Activated CD8-positive, alpha-beta memory T cell treated with anti-CD3 and anti-CD28 coated beads for 48 hours (primary cell): ENCODE results near the gene PCED1B.
"Not testable (repeated sequence)": the region's sequence is repeated elsewhere in the genome, so short reads cannot be mapped to it uniquely, and the experiment has no call there.

Experiments used
- DNase-seq, 3 experiments: peaks; one replicate each; pipeline ENCODE4 v3.0.0-alpha.2; 2020; ENCODE audit warnings: low read depth in 2 of 3, low spot score in 2 of 3

PCED1B gene

DNA sequence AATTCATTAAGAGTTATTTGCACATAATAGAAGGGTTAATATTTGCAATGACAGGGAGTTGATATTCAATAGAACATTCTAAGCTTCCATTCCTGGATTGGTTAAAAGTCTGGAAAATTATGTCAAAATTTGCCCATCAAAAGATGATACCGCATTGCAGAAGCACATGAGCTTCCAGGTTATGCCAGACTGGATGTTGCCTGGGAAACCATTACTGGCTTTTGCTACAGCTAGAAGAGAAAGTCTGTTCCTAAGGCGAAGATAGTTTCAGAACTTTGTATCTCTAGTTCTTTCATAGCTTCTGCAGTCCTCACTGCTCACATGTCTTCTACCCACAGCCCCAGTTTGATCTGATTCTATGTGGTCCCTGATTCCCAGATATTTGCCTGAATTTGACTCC lies 122.8 kb downstream of the PCED1B start:
- DNase-seq, result no peak

DNA sequence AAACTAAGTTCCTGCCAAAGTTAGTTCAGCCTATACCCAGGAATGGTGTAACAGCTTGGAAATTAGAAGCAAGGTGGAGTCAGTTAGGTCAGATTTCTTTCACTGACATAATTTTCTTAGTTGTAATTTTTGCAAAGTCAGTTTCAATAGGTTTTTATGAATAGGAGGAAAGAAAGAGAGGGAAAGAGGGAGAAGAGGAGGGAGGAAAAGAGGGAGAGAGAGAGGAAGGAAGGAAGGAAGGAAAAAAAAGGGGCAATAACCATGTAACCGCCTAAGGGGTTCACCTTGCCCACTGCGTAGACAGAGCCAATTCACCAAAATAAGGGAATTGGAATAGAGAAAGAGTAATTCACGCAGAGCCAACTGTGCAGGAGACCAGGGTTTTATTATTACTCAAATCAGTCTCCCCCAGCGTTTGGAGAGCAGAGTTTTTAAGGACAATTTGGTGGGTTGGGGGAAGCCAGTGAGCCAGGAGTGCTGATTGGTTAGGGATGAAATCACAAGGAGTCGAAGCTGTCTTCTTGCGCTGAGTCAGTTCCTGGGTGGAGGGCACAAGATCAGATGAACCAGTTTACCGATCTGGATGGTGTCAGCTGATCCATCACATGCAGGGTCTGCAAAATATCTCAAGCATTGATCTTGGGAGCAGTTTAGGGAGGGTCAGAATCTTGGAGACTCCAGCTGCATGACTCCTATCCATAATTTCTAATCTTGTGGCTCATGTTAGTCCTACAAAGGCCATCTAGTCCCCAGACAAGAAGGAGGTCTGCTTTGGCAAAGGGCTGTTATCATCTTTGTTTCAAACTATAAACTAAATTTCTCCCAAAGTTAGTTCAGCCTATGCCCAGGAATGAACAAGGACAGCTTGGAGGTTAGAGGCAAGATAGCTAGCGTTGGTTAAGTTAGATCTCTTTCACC lies 126.4 kb downstream of the PCED1B start:
- no peak for DNase-seq

GRCh38 chr12:47206450-47207339 lies 127.3 kb downstream of the PCED1B start:
- DNase-seq, result no peak

DNA sequence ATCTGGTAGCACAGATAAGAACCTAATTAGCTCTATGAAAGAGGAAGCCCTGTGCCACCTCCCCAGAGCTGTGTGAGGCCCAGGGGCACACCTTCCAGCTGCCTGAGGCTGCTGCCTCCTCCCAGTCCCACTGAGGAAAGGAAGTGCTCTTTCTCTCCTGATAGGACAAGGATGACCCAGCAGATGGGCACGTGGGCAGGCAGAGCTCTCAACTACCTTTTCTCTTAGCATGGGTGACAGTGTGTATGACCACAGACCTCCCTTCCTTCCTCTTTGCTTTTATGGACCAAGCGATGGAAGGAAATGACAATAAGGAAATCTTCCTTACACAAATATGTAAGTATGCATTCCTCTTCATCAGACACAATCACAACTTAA lies 127.9 kb downstream of the PCED1B start:
- no peak for DNase-seq

DNA sequence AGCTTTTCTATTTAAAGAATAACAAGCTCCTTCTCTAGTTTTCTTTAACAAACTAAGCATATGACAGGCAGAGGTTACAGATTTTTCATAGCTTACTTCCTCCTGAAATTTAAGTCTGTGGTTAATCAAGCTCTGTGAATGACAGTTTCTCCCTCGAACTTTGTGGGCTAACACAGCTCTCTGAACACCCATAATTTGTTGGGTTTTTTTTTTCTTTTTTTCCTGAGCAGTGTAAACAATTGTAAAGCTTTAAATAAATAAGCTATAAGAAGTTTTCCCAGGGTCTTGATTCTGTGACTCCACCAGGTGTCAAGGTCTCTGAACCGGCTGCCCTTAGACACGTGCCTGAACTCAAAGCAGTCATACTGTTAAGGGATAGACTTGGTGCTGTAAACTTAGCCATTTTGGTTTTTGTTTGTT lies 128.4 kb downstream of the PCED1B start:
- no peak for DNase-seq

DNA sequence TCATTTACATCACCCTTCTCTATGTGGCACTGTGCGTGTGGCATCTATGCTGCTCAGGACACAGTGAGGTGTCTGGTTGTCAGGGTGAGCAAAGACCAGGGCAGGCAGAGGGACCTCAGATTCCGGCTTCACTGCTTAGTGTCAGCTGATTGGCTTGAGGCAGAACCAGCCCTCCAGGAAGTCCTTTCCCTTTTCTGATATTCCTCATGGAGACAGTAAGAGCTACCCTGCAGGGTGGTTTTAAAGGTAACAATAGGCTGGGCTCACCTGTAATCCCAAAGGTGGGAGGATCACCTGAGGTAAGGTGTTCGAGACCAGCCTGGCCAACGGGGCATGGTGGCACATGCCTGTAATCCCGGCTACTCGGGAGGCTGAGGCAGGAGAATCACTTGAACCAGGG lies 129.6 kb downstream of the PCED1B start:
- DNase-seq, result no peak

DNA sequence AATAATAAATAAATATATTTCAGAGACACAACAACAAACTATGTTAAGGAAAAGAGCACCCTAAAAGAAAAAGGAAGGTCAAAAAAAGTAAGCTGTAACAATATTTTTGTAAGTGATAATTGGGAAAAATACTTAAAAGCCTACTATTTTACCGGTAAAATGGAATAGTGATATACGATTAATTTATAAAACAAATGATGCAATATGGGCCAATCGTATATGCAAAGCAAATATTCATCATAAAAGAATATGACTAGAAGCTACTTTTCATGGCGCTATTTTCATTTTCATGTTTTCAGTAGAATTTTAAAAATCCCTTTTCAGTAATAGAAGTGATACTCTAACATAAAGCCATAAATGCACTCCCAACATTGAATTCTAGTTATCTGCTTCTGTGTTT lies 131.4 kb downstream of the PCED1B start:
- DNase-seq, result no peak

DNA sequence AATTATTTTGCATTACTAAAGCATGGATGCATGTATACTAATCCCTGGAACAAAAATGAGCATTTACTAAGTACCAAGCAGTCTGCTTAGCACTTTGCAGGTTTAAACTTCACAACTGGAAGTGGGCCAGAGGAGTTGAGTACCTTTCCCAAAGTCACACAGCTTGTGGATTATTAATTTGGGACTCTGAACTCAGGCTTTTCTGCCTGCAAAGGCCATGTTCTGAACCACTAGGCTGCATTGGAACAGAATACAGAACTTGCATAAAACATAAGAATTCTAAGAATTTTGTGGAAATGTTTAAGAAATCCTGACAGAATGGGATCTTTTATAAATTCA lies 133.2 kb downstream of the PCED1B start:
- DNase-seq, result no peak

DNA sequence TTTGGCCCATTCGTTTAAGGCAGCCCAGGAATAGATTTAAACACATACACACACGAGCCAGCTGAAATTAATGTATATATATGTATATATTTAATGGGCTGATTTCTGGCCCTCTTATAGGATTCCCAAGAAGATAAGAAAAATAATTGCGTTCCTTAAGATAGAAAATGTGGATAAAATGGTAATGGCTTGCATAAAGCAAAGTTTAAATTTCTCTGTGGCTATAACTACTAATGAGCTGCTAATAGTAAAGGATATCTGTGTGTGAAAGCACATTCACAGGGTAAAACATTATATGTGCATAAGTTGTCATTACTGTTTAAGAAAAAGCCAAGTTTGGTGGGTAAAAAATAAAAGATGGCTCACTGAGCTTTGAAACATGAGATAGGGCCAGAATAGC lies 134.0 kb downstream of the PCED1B start:
- no peak for DNase-seq

GRCh38 chr12:47214001-47214619 lies 134.7 kb downstream of the PCED1B start:
- no peak for DNase-seq

DNA sequence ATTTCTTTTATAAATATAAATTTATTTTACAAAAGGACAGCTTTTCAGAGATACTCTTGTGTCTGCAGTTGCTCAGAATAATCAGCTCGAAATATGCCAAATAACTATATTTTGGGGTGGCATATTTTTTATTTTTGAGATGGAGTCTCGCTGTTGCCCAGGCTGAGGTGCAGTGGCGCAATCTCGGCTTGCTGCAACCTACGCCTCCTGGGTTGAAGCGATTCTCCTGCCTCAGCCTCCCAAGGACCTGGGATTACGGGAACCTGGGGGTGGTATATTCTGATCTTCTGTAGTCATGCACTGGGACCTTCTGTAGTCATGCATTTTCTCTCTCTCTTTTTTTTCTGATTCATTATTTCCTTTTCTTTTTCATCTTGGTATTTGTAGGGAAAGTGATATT lies 135.3 kb downstream of the PCED1B start:
- no peak for DNase-seq

DNA sequence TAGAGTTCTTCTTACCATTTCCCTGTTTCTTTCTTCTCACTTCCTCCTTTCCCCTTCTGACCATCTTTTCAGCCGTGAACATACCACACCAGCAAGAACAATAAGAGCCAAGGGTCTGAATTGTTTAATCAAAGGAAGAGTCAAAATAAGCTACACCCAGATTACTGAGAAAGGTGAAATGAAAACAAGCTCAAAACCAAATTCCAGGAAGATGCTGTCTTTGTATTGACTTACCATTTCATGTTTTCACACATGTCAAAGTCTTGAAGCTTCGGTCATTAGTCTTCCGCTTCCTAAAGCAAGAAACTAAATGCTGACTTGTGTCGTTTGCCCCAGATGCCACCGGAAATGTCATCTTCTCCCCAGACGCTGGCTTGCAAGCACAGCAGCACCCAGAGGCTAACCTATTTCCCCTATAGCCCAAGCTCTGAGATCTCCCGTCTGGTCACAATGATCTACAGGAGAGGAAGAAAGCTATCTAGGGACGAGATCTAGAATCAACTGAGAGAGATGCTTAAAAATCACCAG lies 136.8 kb downstream of the PCED1B start:
- DNase-seq, result no peak

DNA sequence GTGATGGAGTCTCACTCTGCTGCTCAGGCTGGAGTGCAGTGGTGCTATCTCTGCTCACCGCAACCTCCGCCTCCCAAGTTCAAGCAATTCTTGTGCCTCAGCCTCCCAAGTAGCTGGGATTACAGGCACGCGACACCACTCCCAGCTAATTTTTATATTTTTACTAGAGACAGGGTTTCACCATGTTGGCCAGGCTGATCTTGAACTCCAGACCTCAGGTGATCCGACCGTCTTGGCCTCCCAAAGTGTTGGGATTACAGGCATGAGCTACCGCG lies 138.1 kb downstream of the PCED1B start:
- DNase-seq, result not testable (repeated sequence)

GRCh38 chr12:47218191-47218654 lies 138.8 kb downstream of the PCED1B start:
- DNase-seq, result no peak

- DNase-seq, result no peak
Measured at GRCh38 chr12:47219243-47219642, 139.8 kb downstream of the PCED1B start.

DNA sequence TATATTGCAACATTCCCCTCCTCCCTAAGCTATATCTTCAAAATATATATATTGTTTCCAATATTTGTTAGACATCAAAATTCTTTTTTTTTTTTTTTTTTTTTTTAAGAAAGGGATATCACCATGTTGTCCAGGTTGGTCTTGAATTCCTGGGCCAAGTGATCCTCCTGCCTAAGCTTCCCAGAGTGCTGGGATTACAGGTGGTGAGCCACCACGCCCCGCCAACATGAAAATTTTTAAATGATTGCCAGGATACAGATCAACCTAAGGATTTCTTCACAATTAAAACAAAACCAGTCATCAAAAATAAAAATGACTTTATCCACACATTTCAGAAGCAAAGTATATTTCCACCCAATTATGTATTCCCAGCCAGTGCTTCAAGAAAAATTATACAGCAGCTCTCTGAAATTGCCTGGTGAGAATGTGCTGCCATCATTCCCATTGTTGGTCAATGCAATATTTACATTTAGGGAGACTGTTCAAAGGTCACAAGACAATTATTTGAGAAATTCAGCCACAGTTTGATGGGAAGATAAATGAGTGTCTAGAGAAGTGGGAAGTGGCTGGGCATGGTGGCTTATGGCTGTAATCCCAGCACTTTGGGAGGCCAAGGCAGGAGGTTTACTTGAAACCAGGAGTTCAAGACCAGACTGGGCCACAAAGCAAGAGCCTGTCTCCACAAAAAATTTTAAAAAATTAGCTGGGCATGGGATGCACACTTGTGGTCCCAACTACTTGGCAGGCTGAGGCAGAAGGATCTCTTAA lies 142.0 kb downstream of the PCED1B start:
- no peak for DNase-seq

DNA sequence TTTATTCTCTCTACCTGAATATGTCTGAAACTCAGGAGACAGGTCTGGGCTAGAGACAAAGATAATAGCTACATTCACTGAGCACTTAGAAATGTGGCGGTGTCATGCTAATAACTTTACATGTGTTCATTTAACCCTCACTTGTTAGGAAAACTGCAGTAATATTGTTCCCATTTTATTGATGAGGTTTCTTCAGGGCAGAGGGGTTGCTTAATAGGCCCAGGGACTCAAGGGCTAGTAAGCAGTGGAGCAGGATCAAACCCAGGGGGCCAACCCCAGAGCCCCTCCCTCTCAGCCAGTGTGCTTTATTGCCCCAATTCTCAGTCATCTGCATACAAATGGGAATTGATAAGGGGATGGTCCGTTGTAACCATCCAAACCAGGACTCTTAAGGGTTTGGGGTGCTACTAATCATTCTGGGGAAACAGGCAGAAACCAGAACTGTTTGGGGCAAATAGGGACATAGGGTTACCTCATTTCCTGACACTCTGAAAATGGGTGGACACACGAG lies 143.2 kb downstream of the PCED1B start:
- no peak for DNase-seq

DNA sequence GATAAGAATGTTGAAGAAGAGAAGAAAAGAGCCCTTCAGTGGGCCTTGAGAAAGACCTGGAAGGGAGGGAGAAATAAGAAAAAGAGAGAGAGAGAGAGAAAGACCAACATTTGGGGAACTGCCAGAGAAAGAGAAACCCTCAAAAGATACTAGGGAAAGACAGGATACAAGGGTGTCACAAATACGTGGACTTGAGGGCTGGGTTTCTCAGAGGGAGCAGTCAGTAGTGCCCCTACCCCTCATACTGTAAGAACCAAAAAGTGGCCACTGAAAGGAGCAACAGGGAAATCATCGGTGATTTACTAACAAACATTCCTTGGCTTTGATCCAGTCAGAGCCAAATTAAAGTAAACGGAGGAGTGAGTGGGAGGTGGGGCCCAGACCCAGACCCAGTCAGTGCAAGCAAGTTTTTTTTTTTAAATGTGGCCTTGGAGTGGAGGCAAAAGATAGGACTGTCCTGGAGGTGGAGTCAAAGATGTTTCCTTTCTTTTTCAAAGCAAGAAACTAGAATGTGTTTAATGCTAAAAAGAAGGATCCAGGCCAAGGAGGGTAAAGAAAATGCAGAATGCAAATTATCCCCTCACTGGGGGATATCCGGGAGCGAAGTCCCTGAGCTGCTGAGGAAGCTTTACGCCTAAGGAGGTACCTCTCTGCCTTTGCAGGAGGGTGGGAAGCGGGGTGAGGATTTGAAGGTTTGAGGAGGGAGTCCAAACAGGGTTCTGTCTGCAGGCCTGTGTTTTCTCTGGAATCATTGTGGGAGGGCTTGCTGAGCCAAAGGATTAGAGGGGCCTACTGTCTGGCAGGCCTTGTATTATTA lies 143.8 kb downstream of the PCED1B start:
- no peak for DNase-seq

GRCh38 chr12:47223848-47224213 lies 144.4 kb downstream of the PCED1B start:
- no peak for DNase-seq

- DNase-seq, result no peak
Measured at GRCh38 chr12:47224563-47225133, 145.2 kb downstream of the PCED1B start.
